H9 (cell line): ENCODE results near the gene SELENOK. TPM values are rescaled to one million over a fixed set of nuclear protein-coding genes. Genes with fewer than 3 reads are reported as not detected.

Experiments
- DNase-seq: peaks from one replicate; pipeline ENCODE4 v3.0.0-alpha.2; 2017
- H2AFZ ChIP-seq: one replicate; pipeline ENCODE4 v1.6.1; 2013; ENCODE audit warnings: mild to moderate bottlenecking, low read length, control low read depth, moderate library complexity
- H2AK5ac ChIP-seq: 2 replicates; pipeline ENCODE4 v1.6.1; 2013; ENCODE audit warnings: low read length, control low read depth, mixed read lengths; ENCODE audit not compliant: insufficient read length
- H2BK120ac ChIP-seq: one replicate; pipeline ENCODE4 v1.6.1; 2013; ENCODE audit warnings: low read depth, mild to moderate bottlenecking, low read length, control low read depth, inconsistent platforms; ENCODE audit not compliant: poor library complexity, severe bottlenecking
- H2BK12ac ChIP-seq: 2 replicates; pipeline ENCODE4 v1.6.1; 2013; ENCODE audit warnings: low read length, control low read depth, mixed read lengths, low read depth; ENCODE audit not compliant: insufficient read length
- H2BK15ac ChIP-seq: 2 replicates; pipeline ENCODE4 v1.6.1; 2013; ENCODE audit warnings: low read depth, low read length, control low read depth
- H2BK20ac ChIP-seq: one replicate; pipeline ENCODE4 v1.6.1; 2013; ENCODE audit warnings: low read depth, mild to moderate bottlenecking, low read length, control low read depth, inconsistent platforms; ENCODE audit not compliant: poor library complexity, severe bottlenecking
- H2BK5ac ChIP-seq: 2 replicates; pipeline ENCODE4 v1.6.1; 2013; ENCODE audit warnings: low read length, control low read depth, mixed read lengths; ENCODE audit not compliant: insufficient read length
- H3K14ac ChIP-seq: 2 replicates; pipeline ENCODE4 v1.6.1; 2013; ENCODE audit warnings: low read length, control low read depth; ENCODE audit not compliant: insufficient read depth
- H3K18ac ChIP-seq: 2 replicates; pipeline ENCODE4 v1.6.1; 2013; ENCODE audit warnings: low read depth, mild to moderate bottlenecking, mixed read lengths, low read length, control low read depth; ENCODE audit not compliant: insufficient read length
- H3K23ac ChIP-seq: 2 replicates; pipeline ENCODE4 v1.6.1; 2013; ENCODE audit warnings: low read length, control low read depth, mixed read lengths, low read depth; ENCODE audit not compliant: insufficient read length
- H3K23me2 ChIP-seq: 2 replicates; pipeline ENCODE4 v1.6.1; 2013; ENCODE audit warnings: low read depth, mild to moderate bottlenecking, mixed read lengths, low read length, control low read depth; ENCODE audit not compliant: insufficient read length, poor library complexity, severe bottlenecking
- H3K27ac ChIP-seq: 2 replicates; pipeline ENCODE4 v1.5.1; 2013; ENCODE audit warnings: low read length, control low read depth, mixed read lengths, low read depth; ENCODE audit not compliant: insufficient read length
- H3K27me3 ChIP-seq: 2 replicates; pipeline ENCODE4 v1.6.1; 2013; ENCODE audit warnings: low read length, control low read depth, inconsistent platforms; ENCODE audit not compliant: insufficient read depth
- H3K4ac ChIP-seq: 2 replicates; pipeline ENCODE4 v1.6.1; 2013; ENCODE audit warnings: low read depth, mild to moderate bottlenecking, control low read depth, inconsistent platforms, low read length, moderate library complexity
- H3K4me1 ChIP-seq: 2 replicates; pipeline ENCODE4 v1.6.1; 2013; ENCODE audit warnings: low read length, control low read depth, inconsistent platforms; ENCODE audit not compliant: insufficient read depth
- H3K4me2 ChIP-seq: 2 replicates; pipeline ENCODE4 v1.6.1; 2013; ENCODE audit warnings: low read length, control low read depth, mixed read lengths; ENCODE audit not compliant: insufficient read length, insufficient read depth
- H3K56ac ChIP-seq: 2 replicates; pipeline ENCODE4 v1.6.1; 2013; ENCODE audit warnings: low read depth, mild to moderate bottlenecking, mixed read lengths, low read length, control low read depth; ENCODE audit not compliant: insufficient read length
- H3K79me1 ChIP-seq: 2 replicates; pipeline ENCODE4 v1.6.1; 2013; ENCODE audit warnings: low read depth, mild to moderate bottlenecking, moderate library complexity, low read length, control low read depth, inconsistent platforms; ENCODE audit not compliant: insufficient read depth, poor library complexity, severe bottlenecking
- H3K79me2 ChIP-seq: 2 replicates; pipeline ENCODE4 v1.6.1; 2013; ENCODE audit warnings: low read length, control low read depth, inconsistent platforms; ENCODE audit not compliant: insufficient read depth
- H3K9ac ChIP-seq: 2 replicates; pipeline ENCODE4 v1.6.1; 2013; ENCODE audit warnings: low read length, control low read depth, mixed read lengths; ENCODE audit not compliant: insufficient read length; ENCODE audit errors: extremely low read depth
- H3K9me3 ChIP-seq: one replicate; pipeline ENCODE4 v1.6.1; 2013; ENCODE audit warnings: low read depth, low read length, inconsistent platforms; ENCODE audit not compliant: control insufficient read depth
- H3T11ph ChIP-seq: one replicate; pipeline ENCODE4 v1.6.1; 2013; ENCODE audit warnings: mild to moderate bottlenecking, low read length, control low read depth, inconsistent platforms
- H4K20me1 ChIP-seq: one replicate; pipeline ENCODE4 v1.6.1; 2013; ENCODE audit not compliant: control insufficient read depth, insufficient read length, insufficient read depth
- H4K5ac ChIP-seq: 2 replicates; pipeline ENCODE4 v1.6.1; 2013; ENCODE audit warnings: low read depth, mild to moderate bottlenecking, mixed read lengths, low read length, control low read depth; ENCODE audit not compliant: insufficient read length
- H4K8ac ChIP-seq: replicated peaks from 2 replicates; pipeline ENCODE4 v1.6.1; 2013; ENCODE audit warnings: low read length, control low read depth, mixed read lengths, low read depth; ENCODE audit not compliant: insufficient read length
- H4K91ac ChIP-seq: 2 replicates; pipeline ENCODE4 v1.6.1; 2013; ENCODE audit warnings: low read depth, mild to moderate bottlenecking, moderate library complexity, mixed read lengths, low read length, control low read depth; ENCODE audit not compliant: insufficient read length
- H3K27ac Mint-ChIP-seq, 3 experiments: 2 replicates in 2 of 3; 3 replicates in 1 of 3; pipeline ENCODE4 v1.8.0; 2020 to 2021; ENCODE audit warnings: mixed read lengths in 3 of 3, mild to moderate bottlenecking in 1 of 3, moderate library complexity in 1 of 3
- H3K27me3 Mint-ChIP-seq: 2 replicates; pipeline ENCODE4 v1.8.0; 2021; ENCODE audit warnings: low read depth, mild to moderate bottlenecking, moderate library complexity, mixed read lengths
- H3K36me3 Mint-ChIP-seq, 3 experiments: 2 replicates in 2 of 3; 3 replicates in 1 of 3; pipeline ENCODE4 v1.8.0; 2020 to 2021; ENCODE audit warnings: low read depth in 3 of 3, mixed read lengths in 3 of 3; ENCODE audit not compliant: insufficient read depth in 1 of 3
- H3K4me1 Mint-ChIP-seq, 2 experiments: 2 replicates each; pipeline ENCODE4 v1.8.0; 2020; ENCODE audit warnings: mixed read lengths in 2 of 2
- H3K4me3 Mint-ChIP-seq, 2 experiments: 2 replicates in 1 of 2; 3 replicates in 1 of 2; pipeline ENCODE4 v1.8.0; 2020 to 2021; ENCODE audit warnings: mild to moderate bottlenecking in 2 of 2, mixed read lengths in 2 of 2, moderate library complexity in 1 of 2
- H3K9me3 Mint-ChIP-seq, 2 experiments: 2 replicates in 1 of 2; 3 replicates in 1 of 2; pipeline ENCODE4 v1.8.0; 2020; ENCODE audit warnings: mild to moderate bottlenecking in 2 of 2, mixed read lengths in 2 of 2, moderate library complexity in 1 of 2
- WGBS: extraction: QIAGEN DNeasy Blood & Tissue Kit; methylation state at CpG from one replicate; pipeline ENCODE4 v1.1.7; 2013; ENCODE audit warnings: missing lambda C conversion rate, low lambda C conversion rate, mixed read lengths; ENCODE audit not compliant: insufficient read length; ENCODE audit errors: extremely low coverage; 5-methylcytosine and 5-hydroxymethylcytosine counted together
- total RNA-seq: library from RNA; stranded (reverse); gene quantifications from 2 replicates; pipeline ENCODE4 v1.2.1, GENCODE V29; 2021
- TF ChIP-seq, protein P1 (sequence below): fragments of 200-600 bp; sonication (generic); conservative IDR thresholded peaks from 3 replicates; pipeline ENCODE4 v1.8.0; 2021; ENCODE audit warnings: antibody characterized with exemption, mild to moderate bottlenecking

SELENOK gene
- total RNA-seq, 1 experiment from 2014 or later, result 34.6 TPM

DNA sequence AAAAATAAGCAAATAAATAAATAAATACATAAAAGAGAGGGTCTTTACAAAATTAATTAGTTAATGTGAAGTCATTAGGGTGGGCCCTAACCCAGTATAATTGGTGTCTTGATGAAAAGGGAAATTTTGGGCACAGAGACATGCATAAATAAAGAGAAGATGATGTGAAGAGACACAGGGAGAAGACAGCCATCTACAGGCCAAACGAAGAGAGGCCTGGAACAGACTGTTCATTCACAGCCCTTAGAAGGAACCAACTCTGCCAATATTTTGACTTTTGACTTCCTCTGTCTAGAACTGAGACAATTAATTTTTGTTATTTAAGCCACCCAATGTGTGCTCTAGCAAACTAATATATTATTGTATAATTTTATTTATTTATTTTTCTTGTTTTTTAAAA is 29.6 kb upstream of the SELENOK start:
- Histone ChIP-seq H3K23me2 (no peaks in the 10 kb centered on the region), H2BK15ac (no peak overlapping the region), H2BK20ac (no peak overlapping the region), H3K9me3 (no peaks in the 10 kb centered on the region), H3K79me1 (no peaks in the 10 kb centered on the region), H3K14ac (no peak overlapping the region), H4K8ac (no peak overlapping the region), H3K9ac (no peak overlapping the region), H4K20me1 (no peaks in the 10 kb centered on the region), H3K23ac (no peak overlapping the region), H3K4me2 (no peak overlapping the region), H3K18ac (no peak overlapping the region), H2BK120ac (no peak overlapping the region), H4K91ac (no peak overlapping the region), H2BK5ac (no peak overlapping the region), H3K27ac (no peak overlapping the region), H3K4ac (no peak overlapping the region), H3K4me1 (no peaks in the 10 kb centered on the region), H3K27me3 (no peaks in the 10 kb centered on the region), H2BK12ac (no peak overlapping the region), H3K79me2 (no peaks in the 10 kb centered on the region), H3K56ac (no peak overlapping the region), H3T11ph (no peak overlapping the region), H2AFZ (no peak overlapping the region), H4K5ac (no peak overlapping the region), H2AK5ac (no peak overlapping the region)
- Mint-ChIP-seq H3K4me3 (no peak overlapping the region), H3K27me3 (peaks cover 14% of the 10 kb centered on the region), H3K4me1 (no peaks in the 10 kb centered on the region), H3K9me3 (peaks cover 12 to 13% of the 10 kb centered on the region in 2 experiments), H3K27ac (no peak overlapping the region), H3K36me3 (peaks cover 0 to 10% (median 0%) of the 10 kb centered on the region in 3 experiments; a peak in 3 of 7 replicates)
- TF ChIP-seq, protein P1, sequence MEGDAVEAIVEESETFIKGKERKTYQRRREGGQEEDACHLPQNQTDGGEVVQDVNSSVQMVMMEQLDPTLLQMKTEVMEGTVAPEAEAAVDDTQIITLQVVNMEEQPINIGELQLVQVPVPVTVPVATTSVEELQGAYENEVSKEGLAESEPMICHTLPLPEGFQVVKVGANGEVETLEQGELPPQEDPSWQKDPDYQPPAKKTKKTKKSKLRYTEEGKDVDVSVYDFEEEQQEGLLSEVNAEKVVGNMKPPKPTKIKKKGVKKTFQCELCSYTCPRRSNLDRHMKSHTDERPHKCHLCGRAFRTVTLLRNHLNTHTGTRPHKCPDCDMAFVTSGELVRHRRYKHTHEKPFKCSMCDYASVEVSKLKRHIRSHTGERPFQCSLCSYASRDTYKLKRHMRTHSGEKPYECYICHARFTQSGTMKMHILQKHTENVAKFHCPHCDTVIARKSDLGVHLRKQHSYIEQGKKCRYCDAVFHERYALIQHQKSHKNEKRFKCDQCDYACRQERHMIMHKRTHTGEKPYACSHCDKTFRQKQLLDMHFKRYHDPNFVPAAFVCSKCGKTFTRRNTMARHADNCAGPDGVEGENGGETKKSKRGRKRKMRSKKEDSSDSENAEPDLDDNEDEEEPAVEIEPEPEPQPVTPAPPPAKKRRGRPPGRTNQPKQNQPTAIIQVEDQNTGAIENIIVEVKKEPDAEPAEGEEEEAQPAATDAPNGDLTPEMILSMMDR, result peak; percentile 50
- DNase-seq, result no peak
- no CpG with 5 or more reads among the region's 1 CpG for WGBS
